CD4-positive, alpha-beta T cell (primary cell): ENCODE measurements around the gene ARHGAP6. TPM values are rescaled to one million over a fixed set of nuclear protein-coding genes. Genes with fewer than 3 reads are reported as not detected.

Experiments used
- ATAC-seq: fragments of 200-7000 bp; cut with Tn5 transposase; one replicate; pipeline ENCODE4 v1.10.0; 2022; ENCODE audit warnings: mild to moderate bottlenecking; ENCODE audit not compliant: poor library complexity
- CTCF ChIA-PET: fragments of 350-600 bp; sonication (Branson Sonifier 250); formaldehyde crosslinking; loops from one replicate; lab custom pipeline; 2021; ENCODE audit warnings: antibody characterized with exemption, inconsistent platforms; lab: Charles Lee
- POLR2A ChIA-PET: fragments of 350-600 bp; sonication (Branson Sonifier 250); formaldehyde crosslinking; loops from one replicate; lab custom pipeline; 2021; ENCODE audit warnings: antibody characterized with exemption, inconsistent platforms; lab: Charles Lee
- DNase-seq, 14 experiments: peaks; one replicate each; pipeline ENCODE4 v3.0.0-alpha.2; 2013 to 2020; ENCODE audit warnings: mixed read lengths in 2 of 14
- H3K27ac ChIP-seq, 2 donors: one replicate each; pipeline versions ENCODE4 v1.5.1 to v1.7.0; 2013; ENCODE audit warnings: low read length in 2 of 2, low read depth in 1 of 2, mild to moderate bottlenecking in 1 of 2
- H3K27me3 ChIP-seq, 2 experiments: 1 replicate in 1 of 2; 2 replicates in 1 of 2; pipeline versions ENCODE4 v1.6.1 to v1.7.0; 2013; ENCODE audit warnings: low read length in 2 of 2, control low read depth in 1 of 2, mild to moderate bottlenecking in 1 of 2, moderate library complexity in 1 of 2; ENCODE audit not compliant: insufficient read depth in 2 of 2, control insufficient read depth in 1 of 2
- H3K36me3 ChIP-seq: one replicate; pipeline ENCODE4 v1.6.1; 2013; ENCODE audit warnings: low read length, control low read depth; ENCODE audit not compliant: insufficient read depth
- H3K4me1 ChIP-seq: one replicate; pipeline ENCODE4 v1.6.1; 2013; ENCODE audit warnings: low read length, control low read depth; ENCODE audit not compliant: insufficient read depth
- H3K4me3 ChIP-seq: one replicate; pipeline ENCODE4 v1.5.1; 2013; ENCODE audit warnings: mild to moderate bottlenecking, low read length, moderate library complexity
- H3K9me3 ChIP-seq, 2 experiments: 1 replicate in 1 of 2; 2 replicates in 1 of 2; pipeline versions ENCODE4 v1.6.1 to v1.7.0; 2013; ENCODE audit warnings: low read length in 2 of 2, mild to moderate bottlenecking in 2 of 2, control low read depth in 1 of 2, moderate library complexity in 1 of 2; ENCODE audit not compliant: control insufficient read depth in 1 of 2, insufficient read depth in 1 of 2
- H3K27ac Mint-ChIP-seq: one replicate; pipeline ENCODE4 v1.8.0; 2020; ENCODE audit warnings: mixed read lengths
- H3K27me3 Mint-ChIP-seq: one replicate; pipeline ENCODE4 v1.8.0; 2021; ENCODE audit warnings: mixed read lengths
- H3K36me3 Mint-ChIP-seq: one replicate; pipeline ENCODE4 v1.8.0; 2021; ENCODE audit warnings: low read depth, mixed read lengths
- H3K4me1 Mint-ChIP-seq: one replicate; pipeline ENCODE4 v1.8.0; 2021; ENCODE audit warnings: low read depth, mixed read lengths
- H3K4me3 Mint-ChIP-seq: one replicate; pipeline ENCODE4 v1.8.0; 2020; ENCODE audit warnings: mild to moderate bottlenecking, mixed read lengths
- H3K9me3 Mint-ChIP-seq: one replicate; pipeline ENCODE4 v1.8.0; 2020; ENCODE audit warnings: mixed read lengths
- CTCF ChIP-seq: fragments of 200-600 bp; IDR thresholded peaks from one replicate; pipeline ENCODE4 v1.8.0; 2022; ENCODE audit warnings: antibody characterized with exemption, mild to moderate bottlenecking
- intact Hi-C, 2 experiments: fragments of 100-400 bp; cut with DNase I in 1 of 2; cut with micrococcal nuclease in 1 of 2; formaldehyde crosslinking; loops; one replicate each; pipeline versions ENCODE4 v1.15.1 to v1.9.0; 2023 to 2025; cut with DNase I, micrococcal nuclease
- total RNA-seq, 174 experiments: library from RNA in 2 of 174; stranded (reverse) in 2 of 174; gene quantifications; one replicate each; pipeline ENCODE4 v1.2.3 and lab custom pipeline; 2021 to 2026

Gene ARHGAP6
- total RNA-seq, 2 experiments from 2014 or later = not detected

- Histone ChIP-seq H3K27ac (no peak overlapping the region), H3K4me1 (no peaks in the 10 kb centered on the region), H3K27me3 (no peaks in the 10 kb centered on the region), H3K9me3 (no peaks in the 10 kb centered on the region), H3K36me3 (no peaks in the 10 kb centered on the region), H3K4me3 (no peak overlapping the region)
- H3K36me3 Mint-ChIP-seq = no peaks in the 10 kb centered on the region
- no peaks in the 10 kb centered on the region for H3K9me3 Mint-ChIP-seq
- peaks cover 29% of the 10 kb centered on the region for H3K27me3 Mint-ChIP-seq
- intact Hi-C loops = no loop called here
- ChIA-PET CTCF (no interaction called here), POLR2A (no interaction called here)
- H3K27ac Mint-ChIP-seq = no peak overlapping the region
- no peak for TF ChIP-seq CTCF
- ATAC-seq (no peak), DNase-seq (no peak)
- no peaks in the 10 kb centered on the region for H3K4me1 Mint-ChIP-seq
- no peak overlapping the region for H3K4me3 Mint-ChIP-seq
Observed at GRCh38 chrX:11678158-11678557, 12.4 kb upstream of the ARHGAP6 start.

GRCh38 chrX:11672213-11672612 is 6.5 kb upstream of the ARHGAP6 start:
- H3K9me3 ChIP-seq = no peaks in the 10 kb centered on the region
- intact Hi-C loops = no loop called here
- POLR2A ChIA-PET = no interaction called here
- H3K36me3 ChIP-seq = no peaks in the 10 kb centered on the region
- Mint-ChIP-seq H3K4me3 (no peak overlapping the region), H3K27me3 (peaks cover 57% of the 10 kb centered on the region), H3K9me3 (no peaks in the 10 kb centered on the region), H3K27ac (no peak overlapping the region), H3K36me3 (no peaks in the 10 kb centered on the region), H3K4me1 (peaks cover 2% of the 10 kb centered on the region)
- H3K27ac ChIP-seq = no peak overlapping the region
- H3K4me1 ChIP-seq = no peaks in the 10 kb centered on the region
- no peak for TF ChIP-seq CTCF
- peaks cover under 1 to 22% of the 10 kb centered on the region in 2 experiments for H3K27me3 ChIP-seq
- no peak for ATAC-seq
- no peak overlapping the region for H3K4me3 ChIP-seq
- CTCF ChIA-PET = no interaction called here
- no peak for DNase-seq

GRCh38 chrX:11670316-11670715 is 4.6 kb upstream of the ARHGAP6 start:
- no peak overlapping the region for H3K27ac Mint-ChIP-seq
- Histone ChIP-seq H3K4me1 (no peaks in the 10 kb centered on the region), H3K4me3 (no peak overlapping the region), H3K27ac (no peak overlapping the region), H3K27me3 (peaks cover 5 to 36% of the 10 kb centered on the region in 2 experiments), H3K36me3 (no peaks in the 10 kb centered on the region), H3K9me3 (no peaks in the 10 kb centered on the region)
- ChIA-PET CTCF (no interaction called here), POLR2A (no interaction called here)
- H3K9me3 Mint-ChIP-seq = no peaks in the 10 kb centered on the region
- DNase-seq (no peak), ATAC-seq (no peak)
- no peaks in the 10 kb centered on the region for H3K36me3 Mint-ChIP-seq
- H3K27me3 Mint-ChIP-seq = peaks cover 67% of the 10 kb centered on the region
- intact Hi-C loops = no loop called here
- H3K4me1 Mint-ChIP-seq = peaks cover 5% of the 10 kb centered on the region
- H3K4me3 Mint-ChIP-seq = no peak overlapping the region
- no peak for TF ChIP-seq CTCF
